AG04450 (cell line): Measurements from ENCODE around the gene STIM1. TPM values are rescaled to one million over a fixed set of nuclear protein-coding genes. Genes with fewer than 3 reads are reported as not detected.

Source experiments
- CTCF ChIA-PET: fragments of 300-600, 350-600 bp; formaldehyde crosslinking; extraction: SDS; loops from one replicate; lab custom pipeline; 2022; ENCODE audit warnings: antibody characterized with exemption, inconsistent platforms; lab: Charles Lee
- POLR2A ChIA-PET: fragments of 350-600 bp; formaldehyde crosslinking; extraction: SDS; loops from one replicate; lab custom pipeline; 2021; ENCODE audit warnings: antibody characterized with exemption, inconsistent platforms; lab: Yijun Ruan, JAX
- DNase-seq: peaks from one replicate; pipeline ENCODE4 v3.0.0-alpha.2; 2011; ENCODE audit warnings: low read depth, low spot score
- H3K27ac ChIP-seq: one replicate; pipeline ENCODE4 v1.5.1; 2012; ENCODE audit warnings: low read depth, low read length, control low read depth
- H3K27me3 ChIP-seq: one replicate; pipeline ENCODE4 v1.6.0; 2012; ENCODE audit warnings: low read length; ENCODE audit not compliant: control insufficient read depth, insufficient read depth
- H3K4me3 ChIP-seq: 2 replicates; pipeline ENCODE4 v1.5.1; 2011; ENCODE audit warnings: mild to moderate bottlenecking, low read depth, low read length, control low read depth
- H3K9me3 ChIP-seq: 2 replicates; pipeline ENCODE4 v1.5.1; 2012; ENCODE audit warnings: low read length; ENCODE audit not compliant: control insufficient read depth, insufficient read depth
- polyA plus RNA-seq: library from polyadenylated mRNA; depleted of rRNA; stranded (reverse); fragments of >200 nt; gene quantifications from 2 replicates; pipeline ENCODE4 v1.2.3, GENCODE V29; 2011
- TF ChIP-seq, protein P1 (sequence below): IDR thresholded peaks from 2 replicates; pipeline ENCODE4 v1.5.1; 2011; ENCODE audit warnings: low read depth, low read length, control low read depth, inconsistent platforms

The STIM1 gene
- polyA plus RNA-seq, 1 experiment = 23.4 TPM

DNA sequence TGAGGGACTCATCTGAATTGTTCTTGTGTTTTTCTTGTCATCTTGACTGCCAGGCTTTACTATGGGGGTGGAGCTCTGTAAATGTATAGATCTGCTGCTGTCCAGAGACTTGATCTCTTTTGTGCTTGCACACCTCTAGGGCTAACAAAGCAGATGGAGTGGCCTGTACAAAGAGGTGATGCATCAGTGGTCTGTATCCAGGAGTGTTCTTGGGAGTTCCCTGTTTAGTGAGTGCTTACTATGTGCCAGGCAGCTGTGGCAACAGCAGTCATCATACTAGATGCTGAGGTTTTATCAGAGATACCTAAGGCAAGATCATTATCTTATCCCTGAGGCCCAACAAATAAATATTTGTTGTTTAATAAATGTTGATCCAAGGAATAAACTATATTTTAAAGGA is 33.4 kb downstream of the STIM1 start:
- Histone ChIP-seq H3K27ac (no peak overlapping the region), H3K4me3 (no peak overlapping the region), H3K27me3 (no peaks in the 10 kb centered on the region), H3K9me3 (no peaks in the 10 kb centered on the region)
- TF ChIP-seq, protein P1, sequence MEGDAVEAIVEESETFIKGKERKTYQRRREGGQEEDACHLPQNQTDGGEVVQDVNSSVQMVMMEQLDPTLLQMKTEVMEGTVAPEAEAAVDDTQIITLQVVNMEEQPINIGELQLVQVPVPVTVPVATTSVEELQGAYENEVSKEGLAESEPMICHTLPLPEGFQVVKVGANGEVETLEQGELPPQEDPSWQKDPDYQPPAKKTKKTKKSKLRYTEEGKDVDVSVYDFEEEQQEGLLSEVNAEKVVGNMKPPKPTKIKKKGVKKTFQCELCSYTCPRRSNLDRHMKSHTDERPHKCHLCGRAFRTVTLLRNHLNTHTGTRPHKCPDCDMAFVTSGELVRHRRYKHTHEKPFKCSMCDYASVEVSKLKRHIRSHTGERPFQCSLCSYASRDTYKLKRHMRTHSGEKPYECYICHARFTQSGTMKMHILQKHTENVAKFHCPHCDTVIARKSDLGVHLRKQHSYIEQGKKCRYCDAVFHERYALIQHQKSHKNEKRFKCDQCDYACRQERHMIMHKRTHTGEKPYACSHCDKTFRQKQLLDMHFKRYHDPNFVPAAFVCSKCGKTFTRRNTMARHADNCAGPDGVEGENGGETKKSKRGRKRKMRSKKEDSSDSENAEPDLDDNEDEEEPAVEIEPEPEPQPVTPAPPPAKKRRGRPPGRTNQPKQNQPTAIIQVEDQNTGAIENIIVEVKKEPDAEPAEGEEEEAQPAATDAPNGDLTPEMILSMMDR = no peak
- DNase-seq = no peak
- POLR2A ChIA-PET = no interaction called here
- CTCF ChIA-PET = interaction anchor here (0.8 to 3.3 kb wide), 3 partner anchors 34 to 184 kb away, joined by 4 to 9 read pairs (median 6); partner anchors contain the start of gene STIM1

DNA sequence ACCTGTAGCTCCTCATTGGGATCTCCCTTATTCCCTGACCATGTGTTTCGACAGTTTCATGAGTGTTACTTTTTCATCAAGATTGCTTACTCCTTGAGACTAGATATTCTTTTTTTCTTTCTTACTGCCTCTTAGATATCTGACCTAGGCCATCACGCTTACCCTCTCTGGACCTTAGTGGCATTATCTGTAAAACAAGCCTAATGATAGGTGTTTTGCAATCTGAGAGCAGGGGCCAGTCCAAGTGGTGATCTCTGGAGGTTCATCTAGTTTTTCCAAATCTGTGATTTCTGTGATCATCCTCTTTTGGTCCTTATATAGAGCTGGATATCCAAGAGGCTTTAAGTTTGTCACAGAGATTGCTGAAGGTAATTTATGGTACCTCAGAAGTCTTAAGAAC is 34.5 kb downstream of the STIM1 start:
- ChIA-PET POLR2A (no interaction called here), CTCF (interaction anchor here (0.7 to 3.3 kb wide), 3 partner anchors 35 to 183 kb away, joined by 3 to 9 read pairs (median 4); partner anchors contain the start of gene STIM1)

DNA sequence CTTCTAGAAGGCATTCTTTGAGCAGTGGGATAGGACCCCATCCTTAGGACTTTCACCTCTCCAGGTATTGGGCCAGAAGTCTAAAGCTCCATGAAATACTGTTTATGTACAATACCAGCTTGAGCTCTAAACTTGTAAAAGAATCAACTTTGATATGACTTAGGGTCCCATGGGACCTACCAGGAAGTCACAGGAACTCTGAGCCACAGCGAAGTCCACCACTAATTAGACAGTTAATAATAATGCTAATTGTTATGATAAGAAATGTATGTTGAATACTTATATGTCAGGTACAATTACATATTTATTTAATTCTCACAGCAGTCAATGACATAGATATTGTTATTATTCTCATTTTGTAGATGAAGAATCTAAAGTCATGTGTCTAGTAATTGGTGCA is 35.3 kb downstream of the STIM1 start:
- no peak overlapping the region for H3K27ac ChIP-seq
- no peaks in the 10 kb centered on the region for H3K9me3 ChIP-seq
- TF ChIP-seq, protein P1 = no peak
- H3K27me3 ChIP-seq = no peaks in the 10 kb centered on the region
- ChIA-PET POLR2A (no interaction called here), CTCF (interaction anchor here (0.7 to 3.3 kb wide), 3 partner anchors 36 to 182 kb away, joined by 3 to 9 read pairs (median 3); partner anchors contain the start of gene STIM1)
- no peak overlapping the region for H3K4me3 ChIP-seq
- no peak for DNase-seq

More for the DNA sequence above, 34.5 kb downstream of the STIM1 start:
- no peaks in the 10 kb centered on the region for H3K9me3 ChIP-seq
- H3K4me3 ChIP-seq = no peak overlapping the region
- no peak for DNase-seq
- H3K27me3 ChIP-seq = no peaks in the 10 kb centered on the region
- TF ChIP-seq, protein P1 = no peak
- H3K27ac ChIP-seq = no peak overlapping the region

DNA sequence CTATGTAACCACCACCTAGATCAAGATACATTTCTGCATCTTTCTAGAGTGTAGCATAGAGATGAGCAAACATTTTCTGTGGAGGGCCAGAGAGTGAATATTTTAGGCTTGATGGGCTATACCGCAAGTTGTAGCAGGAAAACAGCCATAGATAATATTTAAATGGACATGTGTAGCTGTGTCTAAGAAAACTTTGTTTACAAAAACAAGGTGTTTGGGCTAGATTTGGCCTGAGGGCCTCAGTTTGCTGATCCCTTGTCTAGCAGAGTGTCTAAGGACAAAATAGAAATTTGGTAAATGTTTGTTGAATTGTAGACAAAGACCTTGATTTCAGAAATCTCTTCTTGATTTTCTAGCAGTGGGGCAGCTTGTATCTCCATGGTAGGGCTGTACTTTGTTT is 36.3 kb downstream of the STIM1 start:
- no peaks in the 10 kb centered on the region for H3K27me3 ChIP-seq
- no peak for DNase-seq
- no peak overlapping the region for H3K4me3 ChIP-seq
- no peak overlapping the region for H3K27ac ChIP-seq
- CTCF ChIA-PET = no interaction called here
- POLR2A ChIA-PET = no interaction called here
- TF ChIP-seq, protein P1 = no peak
- no peaks in the 10 kb centered on the region for H3K9me3 ChIP-seq

DNA sequence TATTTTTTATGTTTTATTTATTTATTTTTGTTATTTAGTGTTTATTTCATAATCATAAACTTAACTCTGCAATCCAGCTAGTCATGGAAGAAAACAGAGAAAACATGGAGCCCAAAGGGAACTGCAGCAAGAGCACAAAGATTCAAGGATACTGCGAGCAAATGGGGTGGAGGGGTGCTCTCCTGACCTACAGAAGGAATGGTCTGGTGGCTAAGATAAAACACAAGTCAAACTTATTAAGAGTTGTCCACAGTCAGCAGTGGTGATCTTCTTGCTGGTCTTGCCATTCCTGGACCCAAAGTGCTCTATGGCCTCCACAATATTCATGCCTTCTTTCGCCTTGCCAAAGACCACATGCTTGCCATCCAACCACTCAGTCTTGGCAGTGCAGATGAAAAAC is 36.7 kb downstream of the STIM1 start:
- TF ChIP-seq, protein P1 = no peak
- Histone ChIP-seq H3K27me3 (no peaks in the 10 kb centered on the region), H3K4me3 (no peak overlapping the region), H3K9me3 (no peaks in the 10 kb centered on the region), H3K27ac (no peak overlapping the region)
- ChIA-PET POLR2A (no interaction called here), CTCF (no interaction called here)
- no peak for DNase-seq
